Hepatocyte (in vitro differentiated cells): ENCODE measurements around the gene SMARCB1. TPM values are rescaled to one million over a fixed set of nuclear protein-coding genes. Genes with fewer than 3 reads are reported as not detected.

ENCODE experiments used
- DNase-seq: peaks from one replicate; pipeline ENCODE4 v3.0.0-alpha.2; 2016; ENCODE audit warnings: low spot score
- H2AFZ ChIP-seq: fragments of 200-600 bp; sonication (generic); 2 replicates; pipeline ENCODE4 v1.6.0; 2016; ENCODE audit warnings: antibody characterized with exemption, mild to moderate bottlenecking
- H3K27ac ChIP-seq: fragments of 200-600 bp; sonication (generic); 2 replicates; pipeline ENCODE4 v1.5.1; 2016; ENCODE audit warnings: mild to moderate bottlenecking
- H3K27me3 ChIP-seq: fragments of 200-600 bp; sonication (generic); 2 replicates; pipeline ENCODE4 v1.6.1; 2016
- H3K36me3 ChIP-seq: fragments of 200-600 bp; sonication (generic); replicated peaks from 2 replicates; pipeline ENCODE4 v1.5.1; 2016; ENCODE audit warnings: low read depth; ENCODE audit not compliant: insufficient read depth
- H3K4me1 ChIP-seq: fragments of 200-600 bp; sonication (generic); 2 replicates; pipeline ENCODE4 v1.5.1; 2016; ENCODE audit warnings: mild to moderate bottlenecking, moderate library complexity; ENCODE audit not compliant: insufficient read depth
- H3K4me2 ChIP-seq: fragments of 200-600 bp; sonication (generic); 2 replicates; pipeline ENCODE4 v1.6.0; 2016
- H3K4me3 ChIP-seq: fragments of 200-600 bp; sonication (generic); 2 replicates; pipeline ENCODE4 v1.5.1; 2016; ENCODE audit warnings: mild to moderate bottlenecking
- H3K79me2 ChIP-seq: fragments of 200-600 bp; sonication (generic); 2 replicates; pipeline ENCODE4 v1.6.0; 2017; ENCODE audit warnings: mild to moderate bottlenecking
- H3K9me2 ChIP-seq: fragments of 200-600 bp; sonication (generic); replicated peaks from 2 replicates; pipeline ENCODE4 v1.6.0; 2017; ENCODE audit warnings: mild to moderate bottlenecking; ENCODE audit not compliant: insufficient read depth
- H3K9me3 ChIP-seq: fragments of 200-600 bp; sonication (generic); 2 replicates; pipeline ENCODE4 v1.5.1; 2016; ENCODE audit warnings: low read depth, mild to moderate bottlenecking
- H4K20me1 ChIP-seq: fragments of 200-600 bp; sonication (generic); 2 replicates; pipeline ENCODE4 v1.6.0; 2016; ENCODE audit warnings: mild to moderate bottlenecking; ENCODE audit not compliant: insufficient read depth, poor library complexity, severe bottlenecking
- EZH2 ChIP-seq: fragments of 200-600 bp; sonication (generic); IDR thresholded peaks from 2 replicates; pipeline ENCODE4 v1.6.1; 2016; ENCODE audit warnings: antibody characterized with exemption, mild to moderate bottlenecking, borderline replicate concordance
- EZH2phosphoT487 ChIP-seq: fragments of 200-600 bp; sonication (generic); IDR thresholded peaks from one replicate; pipeline ENCODE4 v1.6.1; 2018; ENCODE audit warnings: antibody characterized with exemption, mild to moderate bottlenecking, low read depth, moderate library complexity; ENCODE audit not compliant: unreplicated experiment, severe bottlenecking
- WGBS: methylation state at CpG from one replicate; pipeline ENCODE4 v1.1.6; 2016; ENCODE audit warnings: low lambda C conversion rate; ENCODE audit errors: missing lambda C conversion rate; 5-methylcytosine and 5-hydroxymethylcytosine counted together
- polyA plus RNA-seq: library from polyadenylated mRNA; unstranded; fragments of >200 nt; fragmentation: Nextera tagmentation; extraction: Ambion mirVana; gene quantifications from 2 replicates; pipeline ENCODE4 v1.2.1, GENCODE V29; 2016
- total RNA-seq: library from RNA; depleted of rRNA; stranded (reverse); fragments of >200 nt; gene quantifications from 2 replicates; pipeline ENCODE4 v1.2.3, GENCODE V29; 2014
- TF ChIP-seq, protein P1 (sequence below): fragments of 200-600 bp; sonication (generic); IDR thresholded peaks from 2 replicates; pipeline ENCODE4 v1.5.1; 2016; ENCODE audit warnings: antibody characterized with exemption, mild to moderate bottlenecking; ENCODE audit not compliant: poor library complexity

Gene SMARCB1
- total and polyA plus RNA-seq, 2 experiments from 2014 or later: 84.3 to 120 TPM

DNA sequence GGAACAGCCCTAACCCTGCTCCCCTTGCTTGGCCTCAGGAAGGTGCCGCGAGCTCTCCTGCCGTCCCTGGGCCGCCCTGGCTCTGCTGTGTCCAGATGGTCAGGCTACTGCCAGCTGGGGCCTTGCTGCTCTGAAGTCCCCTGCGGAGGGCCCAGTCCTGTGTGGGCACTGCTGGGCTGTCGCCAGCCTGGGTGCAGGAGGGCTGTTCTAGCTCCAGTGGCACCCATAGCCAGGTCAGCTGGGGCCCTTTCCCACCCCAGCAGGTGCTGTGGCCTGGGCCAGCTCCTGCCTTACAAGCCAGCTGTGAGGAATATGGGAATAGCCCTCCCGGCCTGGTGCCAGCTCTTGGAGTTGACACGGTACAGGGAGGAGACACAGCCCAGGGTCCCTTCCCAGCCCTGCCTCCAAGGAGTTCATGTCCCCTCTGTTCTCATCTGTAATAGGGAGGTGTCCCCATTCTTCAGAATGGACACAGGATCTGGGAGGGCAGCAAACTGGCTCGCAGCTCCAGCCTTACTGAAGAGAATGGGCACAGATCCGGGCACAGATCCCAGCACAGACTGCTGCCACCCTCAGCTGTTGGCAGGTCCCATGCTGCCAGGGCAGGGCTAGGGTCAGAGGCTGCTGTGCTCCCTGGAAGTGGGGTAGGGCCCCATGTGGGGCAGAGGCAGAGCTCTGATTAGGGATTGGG, 48.2 kb downstream of the SMARCB1 start:
- DNase-seq: no peak
- no peaks in the 10 kb centered on the region for H3K9me2 ChIP-seq
- H3K4me3 ChIP-seq: no peak overlapping the region
- no peaks in the 10 kb centered on the region for H3K27me3 ChIP-seq
- TF ChIP-seq, protein P1, sequence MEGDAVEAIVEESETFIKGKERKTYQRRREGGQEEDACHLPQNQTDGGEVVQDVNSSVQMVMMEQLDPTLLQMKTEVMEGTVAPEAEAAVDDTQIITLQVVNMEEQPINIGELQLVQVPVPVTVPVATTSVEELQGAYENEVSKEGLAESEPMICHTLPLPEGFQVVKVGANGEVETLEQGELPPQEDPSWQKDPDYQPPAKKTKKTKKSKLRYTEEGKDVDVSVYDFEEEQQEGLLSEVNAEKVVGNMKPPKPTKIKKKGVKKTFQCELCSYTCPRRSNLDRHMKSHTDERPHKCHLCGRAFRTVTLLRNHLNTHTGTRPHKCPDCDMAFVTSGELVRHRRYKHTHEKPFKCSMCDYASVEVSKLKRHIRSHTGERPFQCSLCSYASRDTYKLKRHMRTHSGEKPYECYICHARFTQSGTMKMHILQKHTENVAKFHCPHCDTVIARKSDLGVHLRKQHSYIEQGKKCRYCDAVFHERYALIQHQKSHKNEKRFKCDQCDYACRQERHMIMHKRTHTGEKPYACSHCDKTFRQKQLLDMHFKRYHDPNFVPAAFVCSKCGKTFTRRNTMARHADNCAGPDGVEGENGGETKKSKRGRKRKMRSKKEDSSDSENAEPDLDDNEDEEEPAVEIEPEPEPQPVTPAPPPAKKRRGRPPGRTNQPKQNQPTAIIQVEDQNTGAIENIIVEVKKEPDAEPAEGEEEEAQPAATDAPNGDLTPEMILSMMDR: no peak
- TF ChIP-seq EZH2: no peak
- TF ChIP-seq EZH2phosphoT487: no peak
- H3K4me1 ChIP-seq: peaks cover 10% of the 10 kb centered on the region
- no peak overlapping the region for H3K27ac ChIP-seq
- no peaks in the 10 kb centered on the region for H3K36me3 ChIP-seq
- peaks cover 3% of the 10 kb centered on the region for H4K20me1 ChIP-seq
- 94% methylated on average over 10 of the region's 10 CpGs for WGBS
- no peak overlapping the region for H3K4me2 ChIP-seq
- no peak overlapping the region for H2AFZ ChIP-seq
- no peaks in the 10 kb centered on the region for H3K9me3 ChIP-seq
- H3K79me2 ChIP-seq: peaks cover 14% of the 10 kb centered on the region

DNA sequence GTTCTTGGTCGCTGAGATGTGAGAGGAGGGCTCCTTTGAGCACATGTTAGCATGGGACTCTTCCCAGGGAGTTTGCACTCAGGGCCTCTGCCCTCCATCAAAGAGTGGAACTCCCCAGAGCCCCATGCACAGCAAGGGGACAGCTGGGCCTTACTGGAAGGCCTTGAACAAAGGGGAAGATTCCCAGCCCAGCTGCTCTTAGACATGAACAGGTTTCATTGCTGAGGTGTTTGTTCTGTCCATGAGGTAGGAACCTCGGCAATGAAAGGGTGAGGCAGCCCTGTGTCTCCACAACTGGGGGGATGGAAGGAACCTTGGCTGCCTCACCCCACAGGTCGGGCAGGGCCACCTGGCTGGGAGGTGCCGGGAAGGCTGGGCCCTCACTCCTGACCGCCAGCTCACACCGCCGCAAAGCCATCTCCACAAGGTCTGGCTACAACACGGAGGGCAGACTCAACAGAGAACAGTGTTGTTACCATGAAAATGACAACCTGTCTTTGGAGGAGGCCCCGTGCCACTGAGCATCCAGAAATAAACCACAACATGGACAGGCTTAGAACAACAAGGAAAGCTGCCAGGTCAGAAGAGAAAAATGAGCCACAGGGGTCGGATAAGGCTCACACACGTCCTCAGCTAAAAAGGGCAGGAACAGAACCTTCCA, 48.8 kb downstream of the SMARCB1 start:
- WGBS: 79% methylated on average over 11 of the region's 11 CpGs
- no peak overlapping the region for H3K27ac ChIP-seq

DNA sequence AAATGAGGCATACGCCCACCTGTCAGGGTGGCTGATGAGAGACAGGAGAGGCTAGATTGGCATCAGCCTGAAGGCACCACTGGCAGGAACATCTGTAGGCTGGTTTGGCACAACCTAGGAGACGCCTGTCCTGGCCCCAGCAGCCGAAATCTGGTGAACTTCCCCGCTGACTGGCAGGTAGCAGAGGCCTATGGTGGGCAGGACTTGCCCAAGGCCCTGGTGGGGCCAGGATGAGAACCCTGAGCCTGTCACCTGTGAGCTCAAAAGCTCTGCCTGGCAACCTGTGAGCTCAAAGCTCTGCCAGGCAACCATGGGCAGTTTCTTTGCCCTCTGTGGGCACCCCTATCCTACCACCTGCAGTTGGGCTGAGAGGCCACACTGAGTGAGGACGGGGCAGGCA, 49.5 kb downstream of the SMARCB1 start:
- Histone ChIP-seq H3K4me1 (peaks cover 11% of the 10 kb centered on the region), H3K9me3 (no peaks in the 10 kb centered on the region), H3K36me3 (no peaks in the 10 kb centered on the region), H3K27ac (no peak overlapping the region), H3K4me2 (no peak overlapping the region), H3K27me3 (no peaks in the 10 kb centered on the region), H3K79me2 (peaks cover 6% of the 10 kb centered on the region), H3K4me3 (no peak overlapping the region), H2AFZ (no peak overlapping the region), H3K9me2 (no peaks in the 10 kb centered on the region), H4K20me1 (peaks cover 2% of the 10 kb centered on the region)
- DNase-seq: no peak
- TF ChIP-seq, protein P1: no peak
- TF ChIP-seq EZH2phosphoT487 (no peak), EZH2 (no peak)
- 83% methylated on average over 5 of the region's 5 CpGs for WGBS

More for the DNA sequence above, 48.8 kb downstream of the SMARCB1 start:
- Histone ChIP-seq H2AFZ (no peak overlapping the region), H3K36me3 (no peaks in the 10 kb centered on the region), H3K4me3 (no peak overlapping the region), H3K4me1 (peaks cover 10% of the 10 kb centered on the region), H3K4me2 (no peak overlapping the region), H3K27me3 (no peaks in the 10 kb centered on the region), H3K9me2 (no peaks in the 10 kb centered on the region), H4K20me1 (peaks cover 3% of the 10 kb centered on the region), H3K9me3 (no peaks in the 10 kb centered on the region), H3K79me2 (peaks cover 11% of the 10 kb centered on the region)
- no peak for TF ChIP-seq EZH2phosphoT487
- TF ChIP-seq EZH2: no peak
- TF ChIP-seq, protein P1: no peak
- no peak for DNase-seq
